Stimulated activated CD4-positive, alpha-beta T cell treated with anti-CD3 and anti-CD28 coated beads, Interleukin-4, amount 100 ng/mL, for 4 hours (primary cell): Measurements from ENCODE around the gene MYO1D.
"Not testable (repeated sequence)": the region's sequence is repeated elsewhere in the genome, so short reads cannot be mapped to it uniquely, and the experiment has no call there.

ENCODE experiments used
- DNase-seq, 2 experiments: peaks; one replicate each; pipeline ENCODE4 v3.0.0-alpha.2; 2020

The MYO1D gene

GRCh38 chr17:32483451-32484019, 393.4 kb downstream of the MYO1D start:
- peak in 1 of 2 experiments; percentile 28 for DNase-seq

DNA sequence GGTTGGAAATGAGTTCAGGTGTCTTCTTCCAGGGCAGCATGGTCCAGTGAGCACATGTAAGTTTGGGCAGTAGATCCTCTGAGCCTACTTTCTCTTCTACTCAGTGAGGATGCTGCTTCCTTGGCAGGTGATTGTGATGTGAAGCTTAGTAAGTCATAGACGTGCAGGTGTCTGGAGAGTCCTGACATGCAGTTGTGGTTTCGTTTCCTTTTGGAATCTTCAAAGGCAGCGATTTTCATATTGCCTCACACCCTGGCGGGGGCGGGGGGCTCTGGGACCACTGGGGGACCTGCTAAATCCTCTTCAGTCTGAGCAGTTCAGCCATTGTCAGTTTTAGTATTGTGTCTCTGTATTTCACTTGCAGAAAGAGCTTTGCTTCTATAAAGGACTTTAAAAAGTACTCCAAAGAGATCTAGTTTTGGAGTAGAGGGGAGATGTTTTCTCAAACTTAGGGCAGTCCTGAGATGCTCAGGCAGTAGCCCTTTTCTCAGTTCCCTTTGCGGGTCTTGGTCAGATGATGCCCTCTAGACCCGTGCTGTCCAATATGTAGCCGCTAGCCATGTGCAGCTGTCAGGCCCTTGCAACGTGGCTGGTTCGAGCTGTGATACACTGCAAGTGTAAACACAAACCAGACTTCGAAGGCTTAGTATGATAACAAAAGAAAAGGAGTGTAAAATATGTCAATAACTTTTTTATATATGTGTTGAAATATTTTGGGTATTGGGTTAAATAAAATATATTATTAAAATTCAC, 394.2 kb downstream of the MYO1D start:
- DNase-seq, result no peak

DNA sequence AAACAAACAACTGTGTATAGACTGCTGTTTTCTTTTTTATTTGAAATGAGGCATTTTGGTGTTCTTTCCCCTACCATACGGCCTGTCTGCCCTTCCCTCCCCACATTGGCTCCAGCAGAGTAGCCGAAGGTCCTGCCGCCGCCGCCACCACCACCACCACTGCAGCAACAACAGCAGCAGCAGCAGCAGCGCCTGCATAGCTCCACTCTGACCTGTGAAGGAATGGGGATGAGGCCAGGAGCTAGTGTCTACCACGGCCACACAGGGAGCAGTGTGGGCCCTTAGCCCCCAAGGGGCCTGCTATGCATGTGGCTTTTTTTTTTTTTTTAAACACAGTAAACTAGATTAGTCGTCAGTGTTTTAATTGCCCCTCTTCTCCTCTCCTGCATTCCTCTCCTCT, 395.7 kb downstream of the MYO1D start:
- no peak for DNase-seq

DNA sequence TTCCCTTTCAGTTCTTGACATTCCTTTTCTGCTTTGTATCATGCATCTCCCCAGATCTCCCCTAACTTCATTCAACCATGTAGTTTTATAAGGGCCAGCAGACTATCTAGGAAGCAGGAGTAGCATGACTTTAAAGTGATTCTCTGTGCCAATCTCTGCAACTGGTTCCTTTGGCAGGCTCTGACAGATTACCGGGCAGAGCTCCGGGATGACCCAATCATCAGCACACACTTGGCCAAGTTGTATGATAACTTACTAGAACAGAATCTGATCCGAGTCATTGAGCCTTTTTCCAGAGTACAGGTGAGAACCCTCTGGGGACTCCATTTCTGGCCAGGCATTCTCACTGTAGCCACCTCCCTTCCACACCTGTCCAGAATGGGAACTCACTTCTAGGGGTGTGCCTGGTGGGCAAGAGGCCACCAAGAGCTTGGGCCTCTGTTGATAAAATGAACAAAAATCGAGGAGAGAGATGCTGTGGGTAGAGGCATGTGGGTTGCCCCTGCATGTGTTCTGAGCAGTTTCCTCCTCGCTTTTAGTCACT, 397.8 kb downstream of the MYO1D start:
- DNase-seq, result no peak

DNA sequence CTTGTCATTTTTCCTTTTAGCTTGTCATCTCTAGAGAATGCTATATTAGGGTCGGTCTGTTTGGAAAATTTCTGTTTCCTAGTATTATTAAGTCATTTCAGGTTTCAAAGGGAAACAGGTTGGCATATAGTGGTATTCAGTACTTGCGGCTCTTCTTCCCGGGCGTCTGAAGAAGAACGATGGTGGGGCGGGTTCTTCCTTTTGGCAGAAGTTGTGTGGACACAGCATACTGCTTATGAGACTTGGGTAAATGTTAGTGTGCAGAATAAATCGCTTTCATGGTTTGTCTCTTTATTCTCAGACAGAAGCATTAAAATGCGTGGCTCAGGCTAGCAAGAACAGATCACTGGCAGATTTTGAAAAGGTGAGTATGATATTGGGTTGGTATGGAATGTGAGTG, 399.7 kb downstream of the MYO1D start:
- no peak for DNase-seq

DNA sequence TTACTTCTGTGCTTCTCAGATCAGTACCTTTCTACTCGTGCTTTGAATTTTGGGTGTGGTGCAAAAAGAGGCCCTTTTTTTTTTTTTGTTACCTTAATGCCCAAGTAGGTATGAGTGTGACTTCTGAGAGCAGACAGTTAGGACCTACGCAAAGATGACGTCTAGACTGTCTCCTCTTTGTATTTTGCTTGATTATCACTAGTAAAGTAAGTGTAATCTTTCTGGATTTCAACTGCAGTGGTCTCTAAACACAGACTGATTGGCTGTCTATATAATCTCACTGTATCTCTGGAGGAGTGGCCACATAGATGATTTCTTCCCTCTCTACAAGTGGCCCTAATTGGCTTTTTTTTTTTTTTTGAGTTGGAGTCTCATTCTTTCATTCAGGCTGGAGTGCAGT, 401.7 kb downstream of the MYO1D start:
- no peak for DNase-seq

DNA sequence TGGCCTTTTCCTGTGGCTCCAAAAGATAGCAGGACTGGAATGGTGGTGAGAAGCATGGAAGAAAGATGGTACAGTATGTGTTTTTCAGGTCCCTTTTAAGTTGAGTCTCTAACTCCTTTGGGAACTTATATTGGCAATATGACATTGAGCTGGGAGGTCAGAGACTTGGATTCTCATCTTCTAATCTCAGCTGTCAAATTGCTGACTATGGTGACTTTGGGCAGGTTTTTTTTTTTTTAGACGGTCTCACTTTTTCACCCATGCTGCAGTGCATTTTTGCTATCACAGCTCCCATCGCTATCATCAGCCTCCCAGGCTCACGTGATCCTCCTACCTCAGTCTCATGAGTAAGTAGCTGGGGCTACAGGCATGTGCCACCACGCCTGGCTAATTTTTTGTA, 405.3 kb downstream of the MYO1D start:
- DNase-seq, result no peak

GRCh38 chr17:32470405-32471167, 406.3 kb downstream of the MYO1D start:
- no peak for DNase-seq

- no peak for DNase-seq
These were observed 409.0 kb downstream of the MYO1D start for GRCh38 chr17:32467949-32468348.

- no peak for DNase-seq
These were observed 412.6 kb downstream of the MYO1D start for GRCh38 chr17:32464374-32464773.

- DNase-seq, result no peak
These were observed 413.6 kb downstream of the MYO1D start for GRCh38 chr17:32463304-32463703.

DNA sequence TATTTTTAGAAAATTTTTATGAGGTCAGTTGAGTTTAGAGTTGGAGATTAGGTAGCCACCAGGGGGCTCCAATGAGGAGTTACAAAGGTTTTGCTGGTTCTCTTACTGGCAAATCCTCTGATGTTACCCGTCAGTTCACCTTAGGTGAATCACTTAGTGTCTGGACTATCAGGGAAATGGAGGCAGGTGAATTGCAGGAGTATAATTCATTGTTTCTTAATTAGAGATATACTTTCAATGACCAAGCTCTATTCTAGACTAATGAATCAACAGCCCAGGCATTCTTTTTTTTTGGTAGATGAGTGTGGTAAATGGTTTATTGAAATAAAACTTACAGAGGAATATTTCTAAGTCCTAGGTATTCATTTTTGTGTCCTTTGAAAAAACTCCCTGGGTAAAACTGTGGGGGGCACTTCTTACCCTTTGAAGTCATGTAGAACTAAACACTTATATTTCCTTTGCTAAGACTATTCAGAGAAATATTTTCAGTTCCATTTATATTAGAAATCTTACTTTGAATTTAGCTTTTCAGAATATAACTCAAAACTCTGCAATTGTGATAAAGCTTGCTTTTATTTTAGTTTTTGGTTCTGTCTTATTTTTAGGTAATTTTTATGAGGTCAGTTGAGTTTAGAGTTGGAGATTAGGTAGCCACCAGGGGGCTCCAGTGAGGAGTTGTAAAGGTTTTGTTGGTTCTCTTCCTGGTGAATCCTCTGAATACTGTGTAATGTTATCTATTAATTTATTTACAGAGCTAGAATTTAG, 414.9 kb downstream of the MYO1D start:
- DNase-seq, result peak; percentile 55 to 59

GRCh38 chr17:32461498-32461852, 415.4 kb downstream of the MYO1D start:
- DNase-seq, result no peak

DNA sequence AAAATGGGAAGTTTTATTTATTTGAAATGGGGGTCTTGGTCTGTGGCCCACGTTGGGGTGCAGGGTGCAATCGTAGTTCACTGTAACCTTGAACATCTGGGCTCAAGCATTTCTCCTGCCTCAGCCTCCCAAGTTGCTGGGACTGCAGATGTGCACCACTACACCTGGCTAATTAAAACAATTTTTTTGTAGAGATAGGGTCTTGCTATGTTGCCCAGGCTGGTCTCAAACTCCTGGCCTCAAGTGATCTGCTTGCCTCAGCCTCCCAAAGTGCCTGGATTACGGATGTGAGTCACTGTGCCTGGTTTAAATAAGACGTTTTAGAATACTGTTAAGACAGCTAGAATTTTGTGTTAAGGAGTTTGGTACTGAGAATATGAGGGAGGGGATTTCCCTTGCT, 416.9 kb downstream of the MYO1D start:
- no peak for DNase-seq

- DNase-seq, result no peak
These were observed 418.6 kb downstream of the MYO1D start for GRCh38 chr17:32458371-32458770.

DNA sequence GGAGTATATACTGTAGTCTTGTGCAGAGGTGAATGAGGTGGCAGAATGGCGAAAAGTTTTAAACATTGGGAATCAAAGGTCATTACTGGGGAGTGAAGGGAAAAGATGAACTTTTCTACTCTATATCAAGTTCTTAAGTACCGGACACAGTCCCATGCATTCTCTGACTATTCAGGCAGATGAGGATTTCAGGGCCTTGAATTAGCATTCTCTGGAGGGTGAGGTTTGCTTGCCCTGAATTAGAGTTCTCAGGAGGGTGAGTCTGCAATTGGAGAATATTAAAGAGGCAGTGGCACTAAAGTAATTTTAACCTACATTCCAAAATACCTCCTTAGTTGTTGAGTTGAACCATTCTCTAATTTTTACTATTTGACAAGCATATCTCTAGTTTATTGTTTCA, 423.6 kb downstream of the MYO1D start:
- no peak for DNase-seq

DNA sequence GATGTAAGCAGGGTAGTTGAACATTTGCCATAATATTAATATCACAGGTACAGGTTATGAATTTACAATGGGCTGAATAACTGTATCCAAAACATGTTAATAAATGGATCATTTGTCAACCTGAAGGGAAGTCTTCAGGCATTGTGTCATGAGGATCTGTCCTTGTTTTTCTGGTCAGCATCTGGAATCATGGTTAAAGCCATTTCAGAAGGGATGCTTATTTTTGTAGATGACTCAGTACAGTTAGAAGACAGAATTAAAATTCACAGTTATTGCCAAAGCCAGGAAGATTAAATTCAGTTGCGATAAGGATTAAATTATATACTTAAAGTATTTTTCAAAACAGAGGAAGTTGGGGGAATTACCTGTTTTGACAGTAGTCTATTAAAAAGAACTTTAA, 424.6 kb downstream of the MYO1D start:
- DNase-seq, result no peak

DNA sequence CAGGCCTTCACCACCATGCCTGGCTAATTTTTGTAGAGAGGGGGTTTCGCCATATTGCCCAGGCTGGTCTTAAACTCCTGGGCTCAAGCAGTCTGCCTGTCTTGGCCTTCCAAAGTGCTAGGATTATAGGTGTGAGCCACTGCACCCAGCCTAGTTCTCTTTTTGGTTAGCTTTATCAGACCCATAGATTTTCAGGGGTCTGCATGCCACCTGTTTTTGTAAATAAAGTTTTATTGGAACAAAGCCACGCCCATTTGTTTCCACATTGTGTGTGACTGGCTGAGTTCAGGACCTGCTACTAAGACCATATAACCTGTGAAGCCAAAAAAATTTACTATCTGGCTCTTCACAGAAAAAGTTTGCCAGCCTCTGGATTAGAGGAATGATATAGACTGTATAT, 425.0 kb downstream of the MYO1D start:
- no peak for DNase-seq

DNA sequence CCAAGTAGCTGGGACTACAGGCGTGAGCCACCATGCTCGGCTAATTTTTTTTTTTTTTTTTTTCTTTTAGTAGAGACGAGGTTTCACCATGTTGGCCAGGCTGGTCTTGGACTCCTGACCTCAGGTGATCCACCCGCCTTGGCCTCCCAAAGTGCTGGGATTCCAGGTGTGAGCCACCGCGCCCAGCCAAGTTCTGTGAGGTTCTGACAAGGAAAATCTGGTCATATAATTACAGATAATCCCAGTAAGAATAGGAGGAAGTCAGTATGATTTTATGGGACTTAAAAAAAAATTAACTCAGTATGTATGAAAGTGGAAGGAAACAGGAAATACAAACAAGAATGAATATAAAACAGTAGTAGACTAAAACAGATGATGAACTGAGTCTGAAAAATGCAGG, 426.5 kb downstream of the MYO1D start:
- not testable (repeated sequence) for DNase-seq

DNA sequence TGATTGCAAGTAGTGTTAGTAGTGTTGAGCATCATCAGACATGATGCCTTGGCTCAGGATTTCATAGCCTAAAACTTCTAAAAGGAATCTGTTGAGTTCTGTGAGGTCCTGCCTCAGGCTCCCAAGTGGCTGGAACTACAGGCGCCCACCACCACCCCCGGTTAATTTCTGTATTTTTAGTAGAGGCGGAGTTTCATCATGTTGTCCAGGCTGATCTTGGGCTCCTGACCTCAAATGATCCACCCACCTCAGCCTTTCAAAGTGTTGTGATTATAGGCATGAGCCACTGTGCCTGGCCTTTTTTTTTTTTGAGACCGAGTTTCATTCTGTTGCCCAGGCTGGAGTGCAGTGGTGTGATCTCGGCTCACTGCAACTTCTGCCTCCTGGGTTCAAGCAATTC, 427.0 kb downstream of the MYO1D start:
- DNase-seq, result no peak

GRCh38 chr17:32446949-32447348, 430.0 kb downstream of the MYO1D start:
- DNase-seq, result no peak

DNA sequence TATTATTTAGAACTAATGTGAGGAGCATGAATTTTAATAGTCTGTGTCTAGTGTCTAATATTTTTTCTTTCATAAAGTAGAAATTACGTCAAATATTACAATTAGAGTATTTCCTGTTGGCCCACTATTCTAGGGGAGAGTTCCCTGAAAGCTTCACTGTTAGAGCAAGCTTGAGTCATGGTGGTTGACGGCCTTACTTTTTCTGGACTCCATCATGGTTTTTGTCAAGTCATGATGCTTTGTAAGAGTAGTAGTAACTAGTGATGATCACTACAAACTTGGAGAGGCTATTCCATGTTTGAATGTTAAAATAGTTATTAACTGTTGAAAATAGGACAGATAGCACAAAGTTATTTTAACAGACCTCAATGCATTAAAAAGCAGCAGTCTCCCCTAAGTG, 431.0 kb downstream of the MYO1D start:
- no peak for DNase-seq

- no peak for DNase-seq
These were observed 431.4 kb downstream of the MYO1D start for GRCh38 chr17:32445497-32445896.
